Uterus (tissue), 4 donors: ENCODE data around the gene NUMB. TPM values are rescaled to one million over a fixed set of nuclear protein-coding genes. Genes with fewer than 3 reads are reported as not detected.

Experiments
- DNase-seq, 2 donors: peaks; one replicate each; pipeline ENCODE4 v3.0.0-alpha.2; 2019 to 2020
- H3K27ac ChIP-seq, 2 donors: fragments of 200-600 bp; sonication (generic); 1 replicate in 1 of 2; 2 replicates in 1 of 2; pipeline ENCODE4 v1.5.1; 2016 to 2018
- H3K27me3 ChIP-seq, 2 donors: fragments of 200-600 bp; sonication (generic); one replicate each; pipeline ENCODE4 v1.5.1; 2018 to 2019; ENCODE audit warnings: control low read depth in 1 of 2
- H3K36me3 ChIP-seq, 2 donors: fragments of 200-600 bp; sonication (generic); one replicate each; pipeline ENCODE4 v1.5.1; 2019; ENCODE audit warnings: control low read depth in 1 of 2
- H3K4me1 ChIP-seq, 2 donors: fragments of 200-600 bp; sonication (generic); one replicate each; pipeline ENCODE4 v1.5.1; 2018 to 2019; ENCODE audit warnings: control low read depth in 1 of 2
- H3K4me3 ChIP-seq, 2 donors: fragments of 200-600 bp; sonication (generic); 1 replicate in 1 of 2; 2 replicates in 1 of 2; pipeline ENCODE4 v1.5.1; 2018 to 2019; ENCODE audit warnings: mild to moderate bottlenecking in 1 of 2
- H3K9me3 ChIP-seq, 2 donors: fragments of 200-600 bp; sonication (generic); one replicate each; pipeline ENCODE4 v1.5.1; 2019; ENCODE audit warnings: control low read depth in 1 of 2
- POLR2A ChIP-seq, 2 donors: fragments of 450-650 bp; IDR thresholded peaks; one replicate each; pipeline ENCODE4 v1.6.1; 2016; ENCODE audit warnings: antibody characterized with exemption in 2 of 2, mild to moderate bottlenecking in 1 of 2, moderate library complexity in 1 of 2
- intact Hi-C: fragments of 100-400 bp; cut with DNase I; formaldehyde crosslinking; loops from one replicate; pipeline ENCODE4 v1.15.1; 2023; ENCODE audit warnings: low total_unique reads
- total RNA-seq, 4 donors: library from RNA; depleted of rRNA in 3 of 4; stranded (reverse); fragments of >200 nt in 3 of 4; gene quantifications; one replicate each; pipeline versions ENCODE4 v1.1.0 to v1.2.4, GENCODE V29; 2014 to 2023
- TF ChIP-seq, protein P1 (sequence below), 4 experiments: fragments of 200-600 bp in 2 of 4; fragments of 450-650 bp in 2 of 4; sonication (generic) in 2 of 4; IDR thresholded peaks; one replicate each; pipeline ENCODE4 v1.5.1; 2016 to 2019; ENCODE audit warnings: antibody characterized with exemption in 4 of 4, mild to moderate bottlenecking in 2 of 4, moderate library complexity in 1 of 4
- donor health status: DM: yes; HTN: yes; CAD: no.

NUMB gene
- total RNA-seq, 4 donors from 2014 or later, result 27.1 to 119 (median 40.8) TPM

DNA sequence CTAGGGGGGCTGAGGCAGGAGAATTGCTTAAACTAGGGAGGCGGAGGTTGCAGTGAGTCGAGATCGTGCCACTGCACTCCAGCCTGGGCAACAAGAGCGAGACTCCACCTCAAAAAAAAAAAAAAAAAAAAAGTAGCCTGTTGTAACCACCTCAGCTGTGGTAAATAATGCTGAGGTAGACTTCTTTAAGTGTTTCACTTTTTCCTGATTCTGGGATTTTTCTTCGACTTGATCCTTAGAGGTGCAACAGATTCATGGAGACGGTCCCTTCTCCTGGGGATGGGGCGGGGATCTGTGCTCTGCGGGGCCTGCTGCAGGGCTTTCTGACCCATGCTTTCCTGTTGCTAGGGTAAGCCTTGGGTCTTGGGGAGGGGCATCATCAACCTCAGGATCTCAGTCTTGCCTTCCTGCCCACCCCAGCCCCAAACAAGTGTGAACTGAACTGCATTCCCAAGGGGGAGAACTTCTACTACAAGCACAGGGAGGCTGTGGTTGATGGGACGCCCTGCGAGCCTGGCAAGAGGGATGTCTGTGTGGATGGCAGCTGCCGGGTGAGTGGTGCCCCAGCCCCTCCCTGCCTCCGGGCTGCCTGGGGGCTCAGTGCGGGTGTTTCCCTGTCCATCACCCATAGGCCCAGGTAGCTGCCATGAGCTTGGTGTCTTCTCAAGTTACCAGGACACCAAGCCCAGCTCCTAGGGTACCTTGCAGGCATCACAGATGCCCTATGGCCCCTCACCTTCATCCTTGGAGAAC, 208.6 kb downstream of the NUMB start:
- H3K27ac ChIP-seq, result no peak overlapping the region
- no peak overlapping the region for H3K4me3 ChIP-seq
- H3K27me3 ChIP-seq, result no peaks in the 10 kb centered on the region
- no peaks in the 10 kb centered on the region for H3K4me1 ChIP-seq
- intact Hi-C loops, result no loop called here
- TF ChIP-seq, protein P1, sequence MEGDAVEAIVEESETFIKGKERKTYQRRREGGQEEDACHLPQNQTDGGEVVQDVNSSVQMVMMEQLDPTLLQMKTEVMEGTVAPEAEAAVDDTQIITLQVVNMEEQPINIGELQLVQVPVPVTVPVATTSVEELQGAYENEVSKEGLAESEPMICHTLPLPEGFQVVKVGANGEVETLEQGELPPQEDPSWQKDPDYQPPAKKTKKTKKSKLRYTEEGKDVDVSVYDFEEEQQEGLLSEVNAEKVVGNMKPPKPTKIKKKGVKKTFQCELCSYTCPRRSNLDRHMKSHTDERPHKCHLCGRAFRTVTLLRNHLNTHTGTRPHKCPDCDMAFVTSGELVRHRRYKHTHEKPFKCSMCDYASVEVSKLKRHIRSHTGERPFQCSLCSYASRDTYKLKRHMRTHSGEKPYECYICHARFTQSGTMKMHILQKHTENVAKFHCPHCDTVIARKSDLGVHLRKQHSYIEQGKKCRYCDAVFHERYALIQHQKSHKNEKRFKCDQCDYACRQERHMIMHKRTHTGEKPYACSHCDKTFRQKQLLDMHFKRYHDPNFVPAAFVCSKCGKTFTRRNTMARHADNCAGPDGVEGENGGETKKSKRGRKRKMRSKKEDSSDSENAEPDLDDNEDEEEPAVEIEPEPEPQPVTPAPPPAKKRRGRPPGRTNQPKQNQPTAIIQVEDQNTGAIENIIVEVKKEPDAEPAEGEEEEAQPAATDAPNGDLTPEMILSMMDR (IDR thresholded peaks at IDR 0.05), result no peak
- TF ChIP-seq POLR2A (IDR thresholded peaks at IDR 0.05), result no peak
- no peaks in the 10 kb centered on the region for H3K9me3 ChIP-seq
- H3K36me3 ChIP-seq, result no peaks in the 10 kb centered on the region
- DNase-seq, result no peak

DNA sequence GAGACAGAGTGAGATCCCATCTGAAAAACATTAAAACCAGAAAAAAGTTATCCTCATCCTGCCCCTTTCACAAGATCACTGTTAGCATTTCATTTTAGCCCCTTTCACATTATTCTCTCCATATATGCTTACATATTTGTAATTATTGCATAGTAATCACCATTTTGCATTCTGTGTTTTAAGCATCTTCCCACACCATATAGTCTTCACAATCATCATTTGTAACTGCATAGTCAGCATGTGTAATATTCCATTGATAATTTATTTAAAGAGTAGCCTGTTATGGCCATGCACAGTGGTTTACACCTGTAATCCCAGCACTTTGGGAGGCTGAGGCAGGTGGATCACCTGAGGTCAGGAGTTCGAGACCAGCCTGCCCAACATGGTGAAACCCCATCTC, 209.2 kb downstream of the NUMB start:
- H3K36me3 ChIP-seq, result no peaks in the 10 kb centered on the region
- intact Hi-C loops, result no loop called here
- no peak for DNase-seq

DNA sequence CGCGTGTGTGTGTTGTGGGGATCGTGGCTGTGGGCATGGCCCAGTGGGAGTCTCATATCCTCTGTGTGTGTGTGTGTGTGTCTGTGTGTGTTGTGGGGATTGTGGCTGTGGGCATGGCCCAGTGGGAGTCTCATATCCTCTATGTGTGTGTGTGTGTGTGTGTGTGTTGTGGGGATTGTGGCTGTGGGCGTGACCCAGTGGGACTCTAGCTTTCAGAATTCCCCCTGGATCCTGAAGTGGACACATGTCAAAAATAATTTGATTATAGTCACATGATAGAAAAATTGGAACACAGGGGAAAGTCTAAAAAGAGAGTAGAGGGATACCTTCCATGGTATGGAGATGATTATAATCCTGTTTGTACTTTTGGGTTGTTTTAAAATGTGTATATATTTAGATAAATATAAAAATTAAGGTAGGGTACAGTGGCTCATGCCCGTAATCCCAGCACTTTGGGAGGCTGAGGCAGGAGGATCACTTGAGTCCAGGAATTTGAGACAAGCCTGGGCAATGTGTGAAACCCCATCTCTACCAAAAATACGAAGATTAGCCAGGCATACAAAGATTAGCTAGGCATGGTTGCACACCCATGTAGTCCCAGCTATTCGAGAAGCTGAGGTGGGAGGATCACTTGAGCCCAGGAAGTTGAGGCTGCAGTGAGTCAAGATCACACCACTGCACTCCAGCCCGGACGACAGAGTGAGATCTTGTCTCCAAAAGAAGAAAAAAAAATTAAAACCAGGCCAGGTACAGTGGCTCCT, 210.1 kb downstream of the NUMB start:
- Histone ChIP-seq H3K36me3 (no peaks in the 10 kb centered on the region), H3K9me3 (no peaks in the 10 kb centered on the region), H3K27me3 (no peaks in the 10 kb centered on the region), H3K4me3 (no peak overlapping the region), H3K27ac (no peak overlapping the region), H3K4me1 (no peaks in the 10 kb centered on the region)
- TF ChIP-seq, protein P1 (IDR thresholded peaks at IDR 0.05), result no peak
- TF ChIP-seq POLR2A (IDR thresholded peaks at IDR 0.05), result no peak
- intact Hi-C loops, result no loop called here
- no peak for DNase-seq

More for the DNA sequence above, 209.2 kb downstream of the NUMB start:
- Histone ChIP-seq H3K4me3 (no peak overlapping the region), H3K27me3 (no peaks in the 10 kb centered on the region), H3K27ac (no peak overlapping the region), H3K9me3 (no peaks in the 10 kb centered on the region), H3K4me1 (no peaks in the 10 kb centered on the region)
- TF ChIP-seq, protein P1 (IDR thresholded peaks at IDR 0.05), result no peak
- TF ChIP-seq POLR2A (IDR thresholded peaks at IDR 0.05), result no peak

DNA sequence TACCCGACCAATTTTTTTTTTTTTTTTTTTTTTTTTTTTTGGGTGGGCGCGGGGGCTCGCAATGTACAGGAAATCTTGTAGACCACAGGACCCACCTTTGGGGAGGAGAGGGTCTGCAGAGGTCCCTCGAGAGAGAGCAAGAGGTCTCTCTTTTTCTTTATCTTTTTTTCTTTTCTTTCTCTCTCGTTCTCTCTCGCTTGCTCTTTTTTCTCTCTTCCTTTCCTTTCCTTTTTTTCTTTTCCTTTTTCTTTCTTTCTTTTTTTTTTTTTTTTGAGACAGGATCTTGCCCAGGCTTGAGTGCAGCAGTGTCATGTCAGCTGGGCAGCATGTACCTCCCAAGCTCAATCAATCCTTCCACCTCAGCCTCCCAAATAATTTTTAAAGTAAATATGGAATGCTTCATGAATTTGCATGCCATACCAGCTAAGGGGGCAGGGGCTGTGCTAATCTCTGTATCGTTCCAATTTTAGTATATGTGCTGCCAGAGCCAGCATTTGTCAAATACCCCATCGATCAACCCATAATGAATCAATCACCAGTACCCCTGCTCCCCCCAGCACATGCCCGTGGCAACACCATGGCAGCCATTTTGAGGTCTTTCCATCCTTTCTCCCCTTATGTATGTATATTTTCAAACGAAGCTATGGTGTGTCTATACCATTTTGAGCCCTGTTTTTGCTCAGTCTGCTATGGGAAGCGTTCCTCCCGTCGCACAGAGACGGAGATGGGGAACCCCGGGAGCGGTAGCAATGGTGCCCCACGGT, 211.8 kb downstream of the NUMB start:
- no peak overlapping the region for H3K27ac ChIP-seq
- no peaks in the 10 kb centered on the region for H3K9me3 ChIP-seq
- TF ChIP-seq, protein P1 (IDR thresholded peaks at IDR 0.05), result no peak
- no peak for TF ChIP-seq POLR2A (IDR thresholded peaks at IDR 0.05)
- H3K36me3 ChIP-seq, result no peaks in the 10 kb centered on the region
- intact Hi-C loops, result no loop called here
- no peak for DNase-seq
- H3K4me3 ChIP-seq, result no peak overlapping the region
- H3K27me3 ChIP-seq, result no peaks in the 10 kb centered on the region
- peaks cover 0 to 6% of the 10 kb centered on the region in 2 donors for H3K4me1 ChIP-seq
